GM13976 (cell line): Measurements from ENCODE around the gene RCAN2.

ENCODE experiments used
- DNase-seq: peaks from one replicate; pipeline ENCODE4 v3.0.0; 2012; ENCODE audit warnings: low spot score
- in situ Hi-C: fragments of 300-500 bp; cut with MboI; formaldehyde crosslinking; loops from one replicate; pipeline ENCODE4 v1.12.0; 2022; ENCODE audit warnings: low sequenced_read_pairs, mixed read lengths, inconsistent platforms; ENCODE audit not compliant: unreplicated experiment
- TF ChIP-seq, protein P1 (sequence below): IDR thresholded peaks from 2 replicates; pipeline ENCODE4 v1.5.1; 2012; ENCODE audit warnings: borderline replicate concordance, mild to moderate bottlenecking; ENCODE audit not compliant: insufficient read depth; ENCODE audit errors: extremely low read depth, missing control alignments, control extremely low read depth

Gene RCAN2

DNA sequence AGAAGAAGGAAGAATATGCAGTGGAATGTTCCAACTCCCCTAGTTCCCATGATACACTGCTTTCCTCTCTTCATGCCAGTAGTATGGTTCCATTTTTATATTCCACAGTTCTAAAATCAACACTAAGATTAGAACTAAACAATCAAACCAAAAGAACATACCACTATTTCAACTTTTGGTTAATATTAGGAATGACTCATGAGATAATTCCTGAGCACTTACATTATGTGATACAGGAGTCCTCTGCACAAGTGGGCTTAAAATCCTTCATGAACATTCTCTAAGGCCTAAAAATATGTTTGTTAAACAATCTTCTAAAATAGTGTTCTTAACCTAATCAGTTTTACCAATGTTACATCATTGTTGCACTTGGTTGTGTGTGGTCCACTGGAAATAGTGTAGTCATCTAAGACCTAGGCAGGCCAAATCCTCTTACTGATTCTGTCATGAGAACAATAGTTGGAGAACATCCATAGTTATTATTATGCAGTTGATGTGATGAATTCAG is 30.3 kb upstream of the RCAN2 start:
- TF ChIP-seq, protein P1, sequence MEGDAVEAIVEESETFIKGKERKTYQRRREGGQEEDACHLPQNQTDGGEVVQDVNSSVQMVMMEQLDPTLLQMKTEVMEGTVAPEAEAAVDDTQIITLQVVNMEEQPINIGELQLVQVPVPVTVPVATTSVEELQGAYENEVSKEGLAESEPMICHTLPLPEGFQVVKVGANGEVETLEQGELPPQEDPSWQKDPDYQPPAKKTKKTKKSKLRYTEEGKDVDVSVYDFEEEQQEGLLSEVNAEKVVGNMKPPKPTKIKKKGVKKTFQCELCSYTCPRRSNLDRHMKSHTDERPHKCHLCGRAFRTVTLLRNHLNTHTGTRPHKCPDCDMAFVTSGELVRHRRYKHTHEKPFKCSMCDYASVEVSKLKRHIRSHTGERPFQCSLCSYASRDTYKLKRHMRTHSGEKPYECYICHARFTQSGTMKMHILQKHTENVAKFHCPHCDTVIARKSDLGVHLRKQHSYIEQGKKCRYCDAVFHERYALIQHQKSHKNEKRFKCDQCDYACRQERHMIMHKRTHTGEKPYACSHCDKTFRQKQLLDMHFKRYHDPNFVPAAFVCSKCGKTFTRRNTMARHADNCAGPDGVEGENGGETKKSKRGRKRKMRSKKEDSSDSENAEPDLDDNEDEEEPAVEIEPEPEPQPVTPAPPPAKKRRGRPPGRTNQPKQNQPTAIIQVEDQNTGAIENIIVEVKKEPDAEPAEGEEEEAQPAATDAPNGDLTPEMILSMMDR = no peak
- in situ Hi-C loops = no loop called here
- no peak for DNase-seq

DNA sequence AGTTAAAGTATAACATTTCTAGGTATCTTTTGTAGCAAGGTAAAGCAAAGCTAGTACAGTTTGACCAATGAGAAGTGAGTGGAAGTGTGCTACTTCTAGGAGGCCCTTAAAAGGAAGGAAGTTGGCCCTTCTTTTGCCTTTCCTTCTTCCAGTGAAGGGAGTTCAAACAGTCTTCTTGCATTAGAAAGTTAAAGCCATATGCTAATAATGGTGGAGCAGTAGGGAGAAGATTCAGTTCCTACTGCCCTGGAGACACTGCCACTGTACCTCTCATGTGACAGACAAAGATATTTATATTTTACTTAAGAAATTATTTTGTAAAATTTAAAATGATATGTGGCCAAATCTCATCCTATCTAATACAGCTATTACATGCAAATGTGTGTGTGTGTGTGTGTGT is 26.0 kb upstream of the RCAN2 start:
- in situ Hi-C loops = no loop called here
- TF ChIP-seq, protein P1 = no peak
- DNase-seq = no peak

DNA sequence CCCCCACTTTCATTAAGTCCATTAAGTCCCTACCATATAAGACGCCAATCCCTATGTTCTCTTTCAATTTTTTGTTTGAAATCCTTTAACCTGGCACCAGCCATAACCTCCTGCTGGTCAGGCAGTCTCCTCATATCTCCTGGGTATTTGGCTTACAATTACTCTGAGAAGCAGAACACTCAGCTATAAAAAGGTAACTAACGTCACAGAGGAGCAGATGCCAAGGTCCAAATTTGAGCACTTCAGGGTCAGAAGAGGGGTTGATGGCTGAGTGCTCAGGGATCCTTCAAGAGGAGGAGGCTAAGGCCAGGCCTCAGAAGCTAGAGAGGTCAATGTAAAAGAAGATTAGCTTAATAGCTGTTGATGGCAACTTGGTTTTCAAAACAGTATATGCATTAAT is 22.3 kb upstream of the RCAN2 start:
- in situ Hi-C loops = no loop called here
- DNase-seq = no peak
- TF ChIP-seq, protein P1 = no peak

DNA sequence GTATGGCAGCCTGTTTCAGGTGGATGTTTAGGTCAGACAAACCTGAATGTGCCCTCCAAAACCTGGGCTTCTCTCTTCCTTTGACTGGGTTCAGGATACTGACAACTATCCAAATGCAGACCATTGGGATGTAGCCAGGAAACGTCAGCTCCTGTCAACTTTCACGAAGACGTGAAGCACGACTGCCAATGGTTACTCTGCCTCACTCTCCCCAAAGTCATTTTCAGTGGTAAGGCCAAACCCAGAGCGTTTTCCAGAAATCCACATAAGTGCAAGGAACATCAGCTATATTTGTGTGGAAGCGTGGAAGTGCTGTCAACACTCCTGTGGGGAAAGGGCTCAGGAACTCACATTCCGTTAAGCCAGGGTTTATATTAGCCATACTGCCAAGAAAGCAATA is 20.1 kb upstream of the RCAN2 start:
- in situ Hi-C loops = no loop called here
- DNase-seq = no peak
- TF ChIP-seq, protein P1 = no peak

DNA sequence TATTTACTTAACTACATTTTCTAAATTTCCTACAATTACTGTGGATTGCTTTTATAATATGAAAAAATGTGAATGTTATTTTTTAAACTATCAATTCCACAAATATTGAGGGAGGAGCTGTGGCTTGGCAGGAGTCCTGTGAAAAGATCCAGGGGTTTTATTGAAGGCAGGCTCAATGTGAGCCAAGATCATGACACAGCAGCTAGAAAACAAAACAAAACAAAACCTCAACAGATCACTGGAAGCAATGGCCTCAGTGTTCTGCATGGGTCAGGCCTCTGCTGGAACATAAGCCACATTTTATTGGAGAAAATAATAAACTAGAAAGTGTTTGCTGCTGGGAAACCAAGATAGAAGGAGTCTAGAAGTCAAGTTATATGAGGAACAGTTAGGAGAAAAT is 19.4 kb upstream of the RCAN2 start:
- DNase-seq = no peak
- in situ Hi-C loops = no loop called here

DNA sequence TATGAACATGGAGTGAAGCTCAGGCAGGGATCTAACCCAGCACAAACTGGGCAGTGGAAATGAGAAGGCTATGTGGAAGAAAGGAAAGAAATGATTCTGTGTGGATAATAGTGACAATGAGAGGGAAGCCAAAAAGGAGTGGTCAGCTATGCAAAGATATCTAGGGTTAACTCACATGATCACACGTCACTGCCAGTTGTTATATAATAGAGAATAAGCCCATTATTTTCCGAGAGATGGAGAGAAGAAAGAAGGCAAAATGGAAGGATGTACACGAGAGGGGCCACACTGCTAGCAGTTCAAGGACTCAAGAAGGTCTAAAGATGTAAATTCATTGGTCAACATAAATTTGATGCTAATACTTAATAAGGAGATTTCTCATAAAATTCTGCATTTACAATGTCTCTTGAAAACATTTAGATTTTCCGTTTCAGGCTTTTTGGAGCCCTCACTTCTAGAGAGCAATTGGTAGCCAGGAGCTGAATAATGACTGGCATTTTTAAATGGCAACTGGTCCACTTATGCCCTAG is 18.8 kb upstream of the RCAN2 start:
- in situ Hi-C loops = no loop called here
- DNase-seq = no peak
- TF ChIP-seq, protein P1 = no peak

More for the DNA sequence above, 19.4 kb upstream of the RCAN2 start:
- TF ChIP-seq, protein P1 = no peak
